Fibroblast of lung (primary cell): ENCODE measurements around the gene DIP2C. TPM values are rescaled to one million over a fixed set of nuclear protein-coding genes. Genes with fewer than 3 reads are reported as not detected.

Experiments
- DNase-seq, 2 donors: peaks; one replicate each; pipeline versions ENCODE4 v3.0.0 to v3.0.0-alpha.2; 2010; ENCODE audit warnings: low read depth in 2 of 2
- H2AFZ ChIP-seq: 2 replicates; pipeline ENCODE4 v1.5.1; 2012; ENCODE audit warnings: low read length, control low read depth, inconsistent platforms
- H3K27ac ChIP-seq: 2 replicates; pipeline ENCODE4 v1.5.1; 2011; ENCODE audit warnings: low read length, control low read depth; ENCODE audit not compliant: insufficient read depth
- H3K27me3 ChIP-seq: 2 replicates; pipeline ENCODE4 v1.5.1; 2011; ENCODE audit warnings: mild to moderate bottlenecking, low read length; ENCODE audit not compliant: control insufficient read depth, insufficient read depth
- H3K36me3 ChIP-seq: 2 replicates; pipeline ENCODE4 v1.5.1; 2011; ENCODE audit warnings: low read length; ENCODE audit not compliant: control insufficient read depth, insufficient read depth
- H3K4me1 ChIP-seq: 2 replicates; pipeline ENCODE4 v1.5.1; 2011; ENCODE audit warnings: low read length; ENCODE audit not compliant: control insufficient read depth, insufficient read depth; ENCODE audit errors: extremely low read depth
- H3K4me2 ChIP-seq: 2 replicates; pipeline ENCODE4 v1.5.1; 2011; ENCODE audit warnings: low read length, control low read depth; ENCODE audit not compliant: insufficient read depth; ENCODE audit errors: extremely low read depth
- H3K4me3 ChIP-seq, 4 experiments: fragments of 200-600 bp in 1 of 4; sonication (generic) in 1 of 4; replicated peaks in 1 of 4; 2 replicates each; pipeline ENCODE4 v1.5.1; 2011 to 2016; ENCODE audit warnings: low read length in 4 of 4, low read depth in 3 of 4, mild to moderate bottlenecking in 3 of 4, control low read depth in 2 of 4, inconsistent platforms in 1 of 4, mixed read lengths in 1 of 4; ENCODE audit not compliant: insufficient read depth in 1 of 4; ENCODE audit errors: control extremely low read depth in 1 of 4
- H3K79me2 ChIP-seq: 2 replicates; pipeline ENCODE4 v1.5.1; 2012; ENCODE audit warnings: mild to moderate bottlenecking, low read length, inconsistent platforms; ENCODE audit not compliant: control insufficient read depth, insufficient read depth
- H3K9ac ChIP-seq: 2 replicates; pipeline ENCODE4 v1.5.1; 2011; ENCODE audit warnings: mild to moderate bottlenecking, low read length, control low read depth; ENCODE audit not compliant: insufficient read depth
- H3K9me3 ChIP-seq: 2 replicates; pipeline ENCODE4 v1.5.1; 2012; ENCODE audit warnings: low read depth, low read length; ENCODE audit not compliant: control insufficient read depth, insufficient read depth
- H4K20me1 ChIP-seq: 2 replicates; pipeline ENCODE4 v1.5.1; 2011; ENCODE audit warnings: low read length; ENCODE audit not compliant: control insufficient read depth, insufficient read depth; ENCODE audit errors: extremely low read depth
- CTCF ChIP-seq, 2 donors: IDR thresholded peaks in 1 of 2; conservative IDR thresholded peaks in 1 of 2; 1 replicate in 1 of 2; 2 replicates in 1 of 2; pipeline ENCODE4 v1.5.1; 2011 to 2012; ENCODE audit warnings: low read length in 2 of 2, control low read depth in 1 of 2, inconsistent platforms in 1 of 2, low read depth in 1 of 2, mild to moderate bottlenecking in 1 of 2
- EZH2 ChIP-seq: IDR thresholded peaks from 2 replicates; pipeline ENCODE4 v1.5.1; 2012; ENCODE audit warnings: low read length, control low read depth, mild to moderate bottlenecking; ENCODE audit errors: missing control alignments
- polyA plus RNA-seq, 2 donors: library from polyadenylated mRNA; depleted of rRNA in 1 of 2; stranded (reverse) in 1 of 2; unstranded in 1 of 2; fragments of >200 nt; gene quantifications; 2 replicates each; pipeline ENCODE4 v1.2.1, GENCODE V29; 2011 to 2012; ENCODE audit warnings: missing spikeins in 1 of 2
- total RNA-seq: library from RNA; depleted of rRNA; stranded (reverse); fragments of >200 nt; gene quantifications from 2 replicates; pipeline ENCODE4 v1.2.1, GENCODE V29; 2014

Gene DIP2C
- total and polyA plus RNA-seq, 2 donors (not counting 1 experiment from before 2014, with no cell fraction given), result 10.7 to 18.3 TPM

DNA sequence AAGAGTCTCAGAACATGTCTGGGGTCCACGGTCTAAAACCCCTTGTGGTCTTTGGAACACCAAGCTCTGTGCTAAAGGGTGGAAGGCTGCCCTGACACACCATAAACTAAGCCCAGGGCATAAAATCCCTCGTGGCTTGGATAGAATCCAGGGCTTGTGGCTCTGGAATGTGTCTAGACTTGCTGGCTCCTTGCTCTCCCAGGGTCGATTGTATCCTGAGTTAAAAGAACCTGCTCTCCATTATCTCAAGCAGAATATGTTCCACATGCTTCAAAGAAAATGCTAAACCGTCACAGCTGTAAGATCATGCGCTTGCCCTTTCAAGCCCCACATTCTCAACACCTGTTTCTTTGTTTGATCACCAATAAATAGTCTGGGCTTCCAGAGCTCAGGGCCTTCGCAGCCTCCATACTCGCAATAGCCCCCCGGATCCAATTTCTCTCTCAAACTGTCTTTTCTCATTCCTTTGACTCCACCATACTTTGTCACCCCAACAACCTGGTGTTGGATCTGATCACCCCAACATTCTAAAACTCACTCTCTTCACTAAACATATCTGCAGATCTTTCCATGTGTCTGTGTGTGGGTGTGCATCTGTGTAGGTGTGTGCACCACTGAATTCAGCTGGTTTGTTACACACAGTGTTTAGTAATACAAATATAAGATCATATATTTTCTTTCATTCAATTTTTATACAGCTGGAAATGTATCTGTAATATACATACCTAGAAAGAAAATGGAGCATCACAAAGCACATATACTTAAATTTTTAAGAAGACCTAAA, 315.8 kb downstream of the DIP2C start:
- no peak overlapping the region for H3K9ac ChIP-seq
- H3K27me3 ChIP-seq, result no peaks in the 10 kb centered on the region
- peaks cover 3% of the 10 kb centered on the region for H3K4me1 ChIP-seq
- no peak overlapping the region for H3K4me3 ChIP-seq
- H2AFZ ChIP-seq, result no peak overlapping the region
- peaks cover 4% of the 10 kb centered on the region for H3K36me3 ChIP-seq
- DNase-seq, result peak; percentile 41 to 95
- no peaks in the 10 kb centered on the region for H3K9me3 ChIP-seq
- no peak overlapping the region for H3K27ac ChIP-seq
- H4K20me1 ChIP-seq, result no peaks in the 10 kb centered on the region
- H3K4me2 ChIP-seq, result no peak overlapping the region
- no peaks in the 10 kb centered on the region for H3K79me2 ChIP-seq
- TF ChIP-seq CTCF (conservative IDR thresholded peaks at IDR 0.05 in 1 of 2, IDR thresholded peaks at IDR 0.05 in 1 of 2; ENCODE audit: low read depth in 1 of 2, low read length in 2 of 2), result no peak
- TF ChIP-seq EZH2, result no peak

DNA sequence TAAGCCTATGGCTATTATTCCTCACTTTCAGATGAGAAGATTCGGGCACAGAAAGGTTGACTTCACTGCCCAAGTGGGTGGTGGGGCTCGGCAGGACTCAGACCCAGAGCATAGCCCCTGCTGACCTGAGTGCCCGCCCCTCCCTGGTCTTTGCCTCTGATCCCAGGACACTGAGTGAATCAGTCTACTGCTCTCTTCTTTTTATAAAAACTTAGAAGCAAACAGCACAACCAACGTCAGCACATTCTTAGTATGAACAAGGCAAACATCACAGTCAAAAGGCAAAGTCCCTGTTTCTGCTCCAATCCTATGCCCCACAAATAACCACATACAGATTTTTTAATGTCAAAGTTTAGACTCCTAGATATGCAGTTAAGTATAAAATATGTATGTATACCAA, 316.5 kb downstream of the DIP2C start:
- no peak overlapping the region for H3K4me2 ChIP-seq
- H3K9me3 ChIP-seq, result no peaks in the 10 kb centered on the region
- no peak overlapping the region for H2AFZ ChIP-seq
- H3K4me3 ChIP-seq, result no peak overlapping the region
- TF ChIP-seq EZH2, result no peak
- no peak for TF ChIP-seq CTCF (conservative IDR thresholded peaks at IDR 0.05 in 1 of 2, IDR thresholded peaks at IDR 0.05 in 1 of 2; ENCODE audit: low read depth in 1 of 2, low read length in 2 of 2)
- no peaks in the 10 kb centered on the region for H3K79me2 ChIP-seq
- H3K27me3 ChIP-seq, result no peaks in the 10 kb centered on the region
- DNase-seq, result peak; percentile 43 to 71
- no peak overlapping the region for H3K9ac ChIP-seq
- no peaks in the 10 kb centered on the region for H4K20me1 ChIP-seq
- peaks cover 5% of the 10 kb centered on the region for H3K36me3 ChIP-seq
- no peak overlapping the region for H3K27ac ChIP-seq
- peaks cover 3% of the 10 kb centered on the region for H3K4me1 ChIP-seq

- Histone ChIP-seq H3K36me3 (peaks cover 5% of the 10 kb centered on the region), H3K27me3 (no peaks in the 10 kb centered on the region), H2AFZ (no peak overlapping the region), H3K79me2 (no peaks in the 10 kb centered on the region), H4K20me1 (no peaks in the 10 kb centered on the region), H3K27ac (no peak overlapping the region), H3K9ac (no peak overlapping the region), H3K4me2 (no peak overlapping the region), H3K4me3 (no peak overlapping the region), H3K4me1 (peaks cover 3% of the 10 kb centered on the region), H3K9me3 (no peaks in the 10 kb centered on the region)
- TF ChIP-seq EZH2 (no peak), CTCF (conservative IDR thresholded peaks at IDR 0.05 in 1 of 2, IDR thresholded peaks at IDR 0.05 in 1 of 2; ENCODE audit: low read depth in 1 of 2, low read length in 2 of 2) (no peak)
- no peak for DNase-seq
Measured at GRCh38 chr10:372566-372965, 316.9 kb downstream of the DIP2C start.
